H9 (cell line): ENCODE data around the gene ABI3. TPM values are rescaled to one million over a fixed set of nuclear protein-coding genes. Genes with fewer than 3 reads are reported as not detected.

ENCODE experiments used
- DNase-seq: peaks from one replicate; pipeline ENCODE4 v3.0.0-alpha.2; 2017
- H2AFZ ChIP-seq: one replicate; pipeline ENCODE4 v1.6.1; 2013; ENCODE audit warnings: mild to moderate bottlenecking, low read length, control low read depth, moderate library complexity
- H2AK5ac ChIP-seq: 2 replicates; pipeline ENCODE4 v1.6.1; 2013; ENCODE audit warnings: low read length, control low read depth, mixed read lengths; ENCODE audit not compliant: insufficient read length
- H2BK120ac ChIP-seq: one replicate; pipeline ENCODE4 v1.6.1; 2013; ENCODE audit warnings: low read depth, mild to moderate bottlenecking, low read length, control low read depth, inconsistent platforms; ENCODE audit not compliant: poor library complexity, severe bottlenecking
- H2BK12ac ChIP-seq: 2 replicates; pipeline ENCODE4 v1.6.1; 2013; ENCODE audit warnings: low read length, control low read depth, mixed read lengths, low read depth; ENCODE audit not compliant: insufficient read length
- H2BK15ac ChIP-seq: 2 replicates; pipeline ENCODE4 v1.6.1; 2013; ENCODE audit warnings: low read depth, low read length, control low read depth
- H2BK20ac ChIP-seq: one replicate; pipeline ENCODE4 v1.6.1; 2013; ENCODE audit warnings: low read depth, mild to moderate bottlenecking, low read length, control low read depth, inconsistent platforms; ENCODE audit not compliant: poor library complexity, severe bottlenecking
- H2BK5ac ChIP-seq: 2 replicates; pipeline ENCODE4 v1.6.1; 2013; ENCODE audit warnings: low read length, control low read depth, mixed read lengths; ENCODE audit not compliant: insufficient read length
- H3K14ac ChIP-seq: 2 replicates; pipeline ENCODE4 v1.6.1; 2013; ENCODE audit warnings: low read length, control low read depth; ENCODE audit not compliant: insufficient read depth
- H3K18ac ChIP-seq: 2 replicates; pipeline ENCODE4 v1.6.1; 2013; ENCODE audit warnings: low read depth, mild to moderate bottlenecking, mixed read lengths, low read length, control low read depth; ENCODE audit not compliant: insufficient read length
- H3K23ac ChIP-seq: 2 replicates; pipeline ENCODE4 v1.6.1; 2013; ENCODE audit warnings: low read length, control low read depth, mixed read lengths, low read depth; ENCODE audit not compliant: insufficient read length
- H3K23me2 ChIP-seq: 2 replicates; pipeline ENCODE4 v1.6.1; 2013; ENCODE audit warnings: low read depth, mild to moderate bottlenecking, mixed read lengths, low read length, control low read depth; ENCODE audit not compliant: insufficient read length, poor library complexity, severe bottlenecking
- H3K27ac ChIP-seq: 2 replicates; pipeline ENCODE4 v1.5.1; 2013; ENCODE audit warnings: low read length, control low read depth, mixed read lengths, low read depth; ENCODE audit not compliant: insufficient read length
- H3K27me3 ChIP-seq: 2 replicates; pipeline ENCODE4 v1.6.1; 2013; ENCODE audit warnings: low read length, control low read depth, inconsistent platforms; ENCODE audit not compliant: insufficient read depth
- H3K4ac ChIP-seq: 2 replicates; pipeline ENCODE4 v1.6.1; 2013; ENCODE audit warnings: low read depth, mild to moderate bottlenecking, control low read depth, inconsistent platforms, low read length, moderate library complexity
- H3K4me1 ChIP-seq: 2 replicates; pipeline ENCODE4 v1.6.1; 2013; ENCODE audit warnings: low read length, control low read depth, inconsistent platforms; ENCODE audit not compliant: insufficient read depth
- H3K4me2 ChIP-seq: 2 replicates; pipeline ENCODE4 v1.6.1; 2013; ENCODE audit warnings: low read length, control low read depth, mixed read lengths; ENCODE audit not compliant: insufficient read length, insufficient read depth
- H3K56ac ChIP-seq: 2 replicates; pipeline ENCODE4 v1.6.1; 2013; ENCODE audit warnings: low read depth, mild to moderate bottlenecking, mixed read lengths, low read length, control low read depth; ENCODE audit not compliant: insufficient read length
- H3K79me1 ChIP-seq: 2 replicates; pipeline ENCODE4 v1.6.1; 2013; ENCODE audit warnings: low read depth, mild to moderate bottlenecking, moderate library complexity, low read length, control low read depth, inconsistent platforms; ENCODE audit not compliant: insufficient read depth, poor library complexity, severe bottlenecking
- H3K79me2 ChIP-seq: 2 replicates; pipeline ENCODE4 v1.6.1; 2013; ENCODE audit warnings: low read length, control low read depth, inconsistent platforms; ENCODE audit not compliant: insufficient read depth
- H3K9ac ChIP-seq: 2 replicates; pipeline ENCODE4 v1.6.1; 2013; ENCODE audit warnings: low read length, control low read depth, mixed read lengths; ENCODE audit not compliant: insufficient read length; ENCODE audit errors: extremely low read depth
- H3K9me3 ChIP-seq: one replicate; pipeline ENCODE4 v1.6.1; 2013; ENCODE audit warnings: low read depth, low read length, inconsistent platforms; ENCODE audit not compliant: control insufficient read depth
- H3T11ph ChIP-seq: one replicate; pipeline ENCODE4 v1.6.1; 2013; ENCODE audit warnings: mild to moderate bottlenecking, low read length, control low read depth, inconsistent platforms
- H4K20me1 ChIP-seq: one replicate; pipeline ENCODE4 v1.6.1; 2013; ENCODE audit not compliant: control insufficient read depth, insufficient read length, insufficient read depth
- H4K5ac ChIP-seq: 2 replicates; pipeline ENCODE4 v1.6.1; 2013; ENCODE audit warnings: low read depth, mild to moderate bottlenecking, mixed read lengths, low read length, control low read depth; ENCODE audit not compliant: insufficient read length
- H4K8ac ChIP-seq: replicated peaks from 2 replicates; pipeline ENCODE4 v1.6.1; 2013; ENCODE audit warnings: low read length, control low read depth, mixed read lengths, low read depth; ENCODE audit not compliant: insufficient read length
- H4K91ac ChIP-seq: 2 replicates; pipeline ENCODE4 v1.6.1; 2013; ENCODE audit warnings: low read depth, mild to moderate bottlenecking, moderate library complexity, mixed read lengths, low read length, control low read depth; ENCODE audit not compliant: insufficient read length
- H3K27ac Mint-ChIP-seq, 3 experiments: 2 replicates in 2 of 3; 3 replicates in 1 of 3; pipeline ENCODE4 v1.8.0; 2020 to 2021; ENCODE audit warnings: mixed read lengths in 3 of 3, mild to moderate bottlenecking in 1 of 3, moderate library complexity in 1 of 3
- H3K27me3 Mint-ChIP-seq: 2 replicates; pipeline ENCODE4 v1.8.0; 2021; ENCODE audit warnings: low read depth, mild to moderate bottlenecking, moderate library complexity, mixed read lengths
- H3K36me3 Mint-ChIP-seq, 3 experiments: 2 replicates in 2 of 3; 3 replicates in 1 of 3; pipeline ENCODE4 v1.8.0; 2020 to 2021; ENCODE audit warnings: low read depth in 3 of 3, mixed read lengths in 3 of 3; ENCODE audit not compliant: insufficient read depth in 1 of 3
- H3K4me1 Mint-ChIP-seq, 2 experiments: 2 replicates each; pipeline ENCODE4 v1.8.0; 2020; ENCODE audit warnings: mixed read lengths in 2 of 2
- H3K4me3 Mint-ChIP-seq, 2 experiments: 2 replicates in 1 of 2; 3 replicates in 1 of 2; pipeline ENCODE4 v1.8.0; 2020 to 2021; ENCODE audit warnings: mild to moderate bottlenecking in 2 of 2, mixed read lengths in 2 of 2, moderate library complexity in 1 of 2
- H3K9me3 Mint-ChIP-seq, 2 experiments: 2 replicates in 1 of 2; 3 replicates in 1 of 2; pipeline ENCODE4 v1.8.0; 2020; ENCODE audit warnings: mild to moderate bottlenecking in 2 of 2, mixed read lengths in 2 of 2, moderate library complexity in 1 of 2
- CTCF ChIP-seq: fragments of 200-600 bp; sonication (generic); conservative IDR thresholded peaks from 3 replicates; pipeline ENCODE4 v1.8.0; 2021; ENCODE audit warnings: antibody characterized with exemption, mild to moderate bottlenecking
- WGBS: extraction: QIAGEN DNeasy Blood & Tissue Kit; methylation state at CpG from one replicate; pipeline ENCODE4 v1.1.7; 2013; ENCODE audit warnings: missing lambda C conversion rate, low lambda C conversion rate, mixed read lengths; ENCODE audit not compliant: insufficient read length; ENCODE audit errors: extremely low coverage; 5-methylcytosine and 5-hydroxymethylcytosine counted together
- total RNA-seq: library from RNA; stranded (reverse); gene quantifications from 2 replicates; pipeline ENCODE4 v1.2.1, GENCODE V29; 2021

Gene ABI3
- total RNA-seq, 1 experiment from 2014 or later, result 2.1 TPM

GRCh38 chr17:49200423-49201083, 10.0 kb upstream of the ABI3 start:
- H3K27ac ChIP-seq, result no peak overlapping the region
- no peaks in the 10 kb centered on the region for H3K23me2 ChIP-seq
- H3K9me3 ChIP-seq, result no peaks in the 10 kb centered on the region
- H3K27me3 ChIP-seq, result no peaks in the 10 kb centered on the region; the same call in 1 of the 2 replicates
- H3K4me3 Mint-ChIP-seq, result no peak overlapping the region
- H2BK15ac ChIP-seq, result no peak overlapping the region
- no peaks in the 10 kb centered on the region for H4K20me1 ChIP-seq
- no peak overlapping the region for H3K18ac ChIP-seq
- WGBS, result no CpG with 5 or more reads among the region's 13 CpGs
- no peaks in the 10 kb centered on the region for H3K79me1 ChIP-seq
- H3K79me2 ChIP-seq, result no peaks in the 10 kb centered on the region
- H3K9ac ChIP-seq, result no peak overlapping the region
- no peak overlapping the region for H2AFZ ChIP-seq
- DNase-seq, result no peak
- H3K56ac ChIP-seq, result no peak overlapping the region
- H3K27me3 Mint-ChIP-seq, result peaks cover 28% of the 10 kb centered on the region
- no peak overlapping the region for H4K5ac ChIP-seq
- no peaks in the 10 kb centered on the region for H3K4me1 ChIP-seq
- no peak overlapping the region for H4K91ac ChIP-seq
- H3K36me3 Mint-ChIP-seq, result no peaks in the 10 kb centered on the region
- H2BK12ac ChIP-seq, result no peak overlapping the region
- no peak overlapping the region for H2BK20ac ChIP-seq
- H3K4ac ChIP-seq, result no peak overlapping the region
- no peak for TF ChIP-seq CTCF
- no peak overlapping the region for H2BK5ac ChIP-seq
- peaks cover 0 to 3% of the 10 kb centered on the region in 2 experiments; a peak in 1 of 4 replicates for H3K4me1 Mint-ChIP-seq
- peak overlapping the region in 1 of 3 experiments; percentile 70; a peak in 1 of 7 replicates for H3K27ac Mint-ChIP-seq
- no peak overlapping the region for H2BK120ac ChIP-seq
- no peak overlapping the region for H3T11ph ChIP-seq
- H3K4me2 ChIP-seq, result no peak overlapping the region
- no peak overlapping the region for H2AK5ac ChIP-seq
- no peaks in the 10 kb centered on the region for H3K9me3 Mint-ChIP-seq
- H4K8ac ChIP-seq, result no peak overlapping the region
- no peak overlapping the region for H3K23ac ChIP-seq
- no peak overlapping the region for H3K14ac ChIP-seq
